Lower leg skin (tissue), 3 donors: ENCODE measurements around the gene MDM2.

ENCODE experiments used
- CTCF ChIP-seq, 3 donors: fragments of 450-650 bp; IDR thresholded peaks; one replicate each; pipeline ENCODE4 v1.5.1; 2016; ENCODE audit warnings: antibody characterized with exemption in 3 of 3, mild to moderate bottlenecking in 3 of 3, moderate library complexity in 2 of 3
- POLR2A ChIP-seq, 2 donors: fragments of 450-650 bp; IDR thresholded peaks; one replicate each; pipeline ENCODE4 v1.6.1; 2016 to 2017; ENCODE audit warnings: antibody characterized with exemption in 2 of 2, mild to moderate bottlenecking in 1 of 2, moderate library complexity in 1 of 2

GRCh38 chr12:68779280-68779679 is 28.7 kb upstream of the MDM2 start:
- TF ChIP-seq POLR2A (IDR thresholded peaks at IDR 0.05) (no peak), CTCF (IDR thresholded peaks at IDR 0.05) (no peak)
